GM19025 (cell line): ENCODE data around the gene PRKG1.

Source experiments
- ATAC-seq: cut with Tn5 transposase; IDR thresholded peaks from one replicate; pipeline ENCODE4 v1.9.1; 2021; ENCODE audit warnings: mild to moderate bottlenecking, low read depth, moderate library complexity; ENCODE audit not compliant: unreplicated experiment

Gene PRKG1

GRCh38 chr10:51932530-51932929 lies 858.2 kb downstream of the PRKG1 start:
- peak; percentile 57 for ATAC-seq

GRCh38 chr10:51934373-51934772 lies 860.1 kb downstream of the PRKG1 start:
- no peak for ATAC-seq

- ATAC-seq = no peak
These were observed 861.1 kb downstream of the PRKG1 start for GRCh38 chr10:51935341-51935740.

GRCh38 chr10:51937308-51938140 lies 863.2 kb downstream of the PRKG1 start:
- ATAC-seq = no peak

- no peak for ATAC-seq
These were observed 876.2 kb downstream of the PRKG1 start for GRCh38 chr10:51950371-51950995.

- no peak for ATAC-seq
These were observed 876.8 kb downstream of the PRKG1 start for GRCh38 chr10:51950996-51951555.

- ATAC-seq = no peak
These were observed 877.3 kb downstream of the PRKG1 start for GRCh38 chr10:51951601-51952000.

GRCh38 chr10:51952056-51952455 lies 877.8 kb downstream of the PRKG1 start:
- ATAC-seq = no peak

GRCh38 chr10:51955696-51956095 lies 881.4 kb downstream of the PRKG1 start:
- ATAC-seq = no peak

GRCh38 chr10:51956822-51957221 lies 882.5 kb downstream of the PRKG1 start:
- ATAC-seq = no peak

- ATAC-seq = no peak
These were observed 886.2 kb downstream of the PRKG1 start for GRCh38 chr10:51960494-51960895.

- no peak for ATAC-seq
These were observed 887.1 kb downstream of the PRKG1 start for GRCh38 chr10:51961401-51961800.

GRCh38 chr10:51964630-51965029 lies 890.3 kb downstream of the PRKG1 start:
- ATAC-seq = no peak

- no peak for ATAC-seq
These were observed 891.2 kb downstream of the PRKG1 start for GRCh38 chr10:51965451-51965850.

- ATAC-seq = no peak
These were observed 898.6 kb downstream of the PRKG1 start for GRCh38 chr10:51972733-51973346.

- no peak for ATAC-seq
These were observed 906.5 kb downstream of the PRKG1 start for GRCh38 chr10:51980752-51981151.

- ATAC-seq = no peak
These were observed 907.4 kb downstream of the PRKG1 start for GRCh38 chr10:51981731-51982130.

- no peak for ATAC-seq
These were observed 909.2 kb downstream of the PRKG1 start for GRCh38 chr10:51983481-51983880.

- no peak for ATAC-seq
These were observed 911.0 kb downstream of the PRKG1 start for GRCh38 chr10:51985336-51985735.

GRCh38 chr10:51986516-51986915 lies 912.2 kb downstream of the PRKG1 start:
- no peak for ATAC-seq

GRCh38 chr10:51993475-51993874 lies 919.2 kb downstream of the PRKG1 start:
- ATAC-seq = no peak
